22Rv1 (cell line): Measurements from ENCODE around the gene PLCB4.

Experiments used
- CTCF ChIP-seq: fragments of 450-650 bp; IDR thresholded peaks from 2 replicates; pipeline ENCODE4 v1.5.1; 2017; ENCODE audit warnings: mild to moderate bottlenecking
- ZFX ChIP-seq: fragments of 450-650 bp; IDR thresholded peaks from 2 replicates; pipeline ENCODE4 v1.6.1; 2017; ENCODE audit warnings: antibody characterized with exemption, borderline replicate concordance

GRCh38 chr20:9508696-9509178 lies 439.9 kb downstream of the PLCB4 start:
- TF ChIP-seq CTCF (no peak), ZFX (no peak)
